PFSK-1 (cell line): Measurements from ENCODE around the gene TLR5.

ENCODE experiments used
- FOXP2 ChIP-seq: optimal IDR thresholded peaks from 2 replicates; pipeline ENCODE3; 2011; ENCODE audit warnings: borderline replicate concordance, control low read depth, inconsistent platforms; ENCODE audit not compliant: insufficient read depth; ENCODE audit errors: extremely low read length, extremely low read depth
- POLR2AphosphoS5 ChIP-seq: IDR thresholded peaks from 2 replicates; pipeline ENCODE4 v1.6.1; 2012; ENCODE audit warnings: low read depth, mild to moderate bottlenecking, control low read depth, low read length, moderate library complexity
- REST ChIP-seq, 2 experiments: IDR thresholded peaks; 2 replicates each; pipeline versions ENCODE4 v1.6.1 to v1.8.0; 2011 to 2012; ENCODE audit warnings: low read depth in 2 of 2, low read length in 2 of 2, control low read depth in 1 of 2, inconsistent platforms in 1 of 2, mild to moderate bottlenecking in 1 of 2, moderate library complexity in 1 of 2; ENCODE audit not compliant: insufficient read depth in 1 of 2
- SIN3A ChIP-seq: IDR thresholded peaks from 2 replicates; pipeline ENCODE4 v1.6.1; 2012; ENCODE audit warnings: mild to moderate bottlenecking, low read length, moderate library complexity, borderline replicate concordance; ENCODE audit not compliant: insufficient read depth
- TAF1 ChIP-seq: IDR thresholded peaks from 2 replicates; pipeline ENCODE4 v1.6.1; 2012; ENCODE audit warnings: low read length, control low read depth, borderline replicate concordance; ENCODE audit not compliant: insufficient read depth

Gene TLR5

GRCh38 chr1:223102797-223103533 is 40.1 kb downstream of the TLR5 start:
- no peak for TF ChIP-seq POLR2AphosphoS5
- no peak for TF ChIP-seq FOXP2
- no peak for TF ChIP-seq REST (IDR thresholded peaks at IDR 0.05; ENCODE audit: insufficient read depth in 1 of 2, low read depth in 2 of 2, low read length in 2 of 2)
- no peak for TF ChIP-seq SIN3A
- no peak for TF ChIP-seq TAF1

- no peak for TF ChIP-seq FOXP2
- TF ChIP-seq REST (IDR thresholded peaks at IDR 0.05; ENCODE audit: insufficient read depth in 1 of 2, low read depth in 2 of 2, low read length in 2 of 2), result no peak
- TF ChIP-seq TAF1, result no peak
- TF ChIP-seq SIN3A, result no peak
- TF ChIP-seq POLR2AphosphoS5, result no peak
These were observed 45.3 kb downstream of the TLR5 start for GRCh38 chr1:223097713-223098112.

- TF ChIP-seq POLR2AphosphoS5, result no peak
- no peak for TF ChIP-seq TAF1
- no peak for TF ChIP-seq FOXP2
- no peak for TF ChIP-seq SIN3A
- TF ChIP-seq REST (IDR thresholded peaks at IDR 0.05; ENCODE audit: insufficient read depth in 1 of 2, low read depth in 2 of 2, low read length in 2 of 2), result no peak
These were observed 47.2 kb downstream of the TLR5 start for GRCh38 chr1:223095870-223096269.

- TF ChIP-seq TAF1 (no peak), SIN3A (no peak), REST (IDR thresholded peaks at IDR 0.05; ENCODE audit: insufficient read depth in 1 of 2, low read depth in 2 of 2, low read length in 2 of 2) (no peak), POLR2AphosphoS5 (no peak), FOXP2 (no peak)
These were observed 51.2 kb downstream of the TLR5 start for GRCh38 chr1:223091896-223092295.
